GM19239 (cell line): Measurements from ENCODE around the gene CAPN5.
"Not testable (repeated sequence)": the region's sequence is repeated elsewhere in the genome, so short reads cannot be mapped to it uniquely, and the experiment has no call there.

Source experiments
- DNase-seq: peaks from one replicate; pipeline ENCODE4 v3.0.0; 2011; ENCODE audit warnings: low spot score; ENCODE audit not compliant: insufficient read length
- FAIRE-seq: peaks from 2 replicates; lab custom pipeline; 2011; peaks lifted over from hg19 to GRCh38; lab: Jason Lieb, UNC

Gene CAPN5

GRCh38 chr11:77093987-77094840, 27.4 kb downstream of the CAPN5 start:
- no peak for FAIRE-seq
- DNase-seq = no peak

- DNase-seq (no peak), FAIRE-seq (no peak)
Observed at GRCh38 chr11:77094841-77095365, 28.1 kb downstream of the CAPN5 start.

GRCh38 chr11:77095551-77096490, 29.1 kb downstream of the CAPN5 start:
- FAIRE-seq (no peak), DNase-seq (no peak)

- FAIRE-seq (no peak), DNase-seq (no peak)
Observed at GRCh38 chr11:77096591-77097019, 29.8 kb downstream of the CAPN5 start.

- not testable (repeated sequence) for FAIRE-seq, DNase-seq
Observed at GRCh38 chr11:77097180-77097579, 30.4 kb downstream of the CAPN5 start.

GRCh38 chr11:77100166-77101042, 33.6 kb downstream of the CAPN5 start:
- FAIRE-seq = no peak

GRCh38 chr11:77101043-77101537, 34.3 kb downstream of the CAPN5 start:
- DNase-seq (no peak), FAIRE-seq (no peak)

More at GRCh38 chr11:77100166-77101042, 33.6 kb downstream of the CAPN5 start:
- no peak for DNase-seq

GRCh38 chr11:77102246-77103210, 35.8 kb downstream of the CAPN5 start, which contains the start of gene OMP:
OMP (plus strand) TSS chr11:77102840; CDS start chr11:77102840, 0 bp downstream.
- no peak for FAIRE-seq
- no peak for DNase-seq

- FAIRE-seq (no peak), DNase-seq (no peak)
Observed at GRCh38 chr11:77103319-77103718, 36.5 kb downstream of the CAPN5 start.

GRCh38 chr11:77104727-77105126, 38.0 kb downstream of the CAPN5 start:
- FAIRE-seq = no peak
- no peak for DNase-seq

- no peak for DNase-seq
- no peak for FAIRE-seq
Observed at GRCh38 chr11:77106321-77106720, 39.5 kb downstream of the CAPN5 start.

- FAIRE-seq = no peak
- no peak for DNase-seq
Observed at GRCh38 chr11:77106759-77107158, 40.0 kb downstream of the CAPN5 start.

- no peak for FAIRE-seq
- DNase-seq = no peak
Observed at GRCh38 chr11:77107950-77108349, 41.2 kb downstream of the CAPN5 start.

GRCh38 chr11:77108436-77108835, 41.7 kb downstream of the CAPN5 start:
- FAIRE-seq (no peak), DNase-seq (no peak)

GRCh38 chr11:77109236-77110019, 42.7 kb downstream of the CAPN5 start:
- FAIRE-seq (no peak), DNase-seq (no peak)

- no peak for FAIRE-seq
- DNase-seq = no peak
Observed at GRCh38 chr11:77110836-77111235, 44.1 kb downstream of the CAPN5 start.

GRCh38 chr11:77111277-77111676, 44.5 kb downstream of the CAPN5 start:
- FAIRE-seq = no peak

GRCh38 chr11:77111946-77112345, 45.2 kb downstream of the CAPN5 start:
- DNase-seq (no peak), FAIRE-seq (no peak)

More at GRCh38 chr11:77111277-77111676, 44.5 kb downstream of the CAPN5 start:
- DNase-seq = no peak
